Measurements from ENCODE around the gene FADS6.

- TF ChIP-seq CTCF (conservative IDR thresholded peaks at IDR 0.05) (no peak), ZFX (IDR thresholded peaks at IDR 0.05) (no peak)
Observed at GRCh38 chr17:74831444-74832146, 61.8 kb downstream of the FADS6 start.
